NCI-H774 (cell line): ENCODE results near the gene TMEM98.
A peak's percentile ranks its signal among the peaks of the same experiment; 100 is the strongest.
"Not testable (repeated sequence)": the region's sequence is repeated elsewhere in the genome, so short reads cannot be mapped to it uniquely, and the experiment has no call there.

Experiments used
- DNase-seq: peaks from one replicate; lab custom pipeline; 2025; lab: John Stamatoyannopoulos, UW

Gene TMEM98

DNA sequence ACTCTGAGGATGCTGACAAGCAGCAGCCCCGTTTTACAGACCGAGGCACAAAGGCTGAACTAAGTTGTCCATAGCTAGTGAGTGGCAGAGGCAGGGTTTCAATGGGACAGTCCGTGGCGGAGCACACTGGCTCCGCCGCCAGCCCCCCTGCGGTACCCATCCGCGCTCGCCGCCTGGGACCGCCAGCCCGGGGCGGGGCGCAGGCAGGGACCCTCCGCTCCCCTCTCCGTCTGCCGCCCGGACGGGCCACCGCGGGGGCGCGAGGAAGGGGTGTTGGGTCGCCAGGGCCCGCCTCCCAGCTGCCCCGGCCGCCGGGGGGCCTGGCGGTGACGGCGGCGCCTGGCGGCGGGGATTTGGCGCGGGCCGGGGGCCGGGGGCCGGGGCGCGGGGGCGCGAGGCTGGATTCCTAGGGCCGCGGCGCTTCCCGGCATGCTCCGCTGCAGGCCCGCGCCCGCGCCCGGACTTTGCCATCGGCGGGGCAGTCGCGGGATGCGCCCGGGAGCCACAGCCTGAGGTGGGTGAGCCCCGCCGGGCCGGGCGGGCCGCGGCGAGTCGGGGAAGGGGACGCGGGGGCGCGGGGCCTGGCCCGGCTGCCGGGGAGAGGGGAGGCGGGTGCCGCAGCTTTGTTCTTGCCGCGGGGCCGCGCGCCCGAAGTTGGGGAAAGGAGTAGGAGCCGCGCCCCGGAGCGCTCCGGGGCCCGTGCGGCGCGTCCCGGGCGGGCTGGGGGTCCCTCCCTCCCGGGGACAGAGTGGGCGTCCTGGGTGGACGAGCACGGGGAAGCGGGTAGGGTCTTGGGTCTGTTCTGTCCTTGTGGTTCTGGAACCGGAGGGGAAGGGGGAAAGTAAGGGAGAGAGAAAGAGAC lies at the start of gene TMEM98:
TSS of gene TMEM98 (plus strand) at position 430 of the 862 bp plus-strand sequence. CDS start 3,376 bp downstream, outside the sequence.
- DNase-seq = no peak

DNA sequence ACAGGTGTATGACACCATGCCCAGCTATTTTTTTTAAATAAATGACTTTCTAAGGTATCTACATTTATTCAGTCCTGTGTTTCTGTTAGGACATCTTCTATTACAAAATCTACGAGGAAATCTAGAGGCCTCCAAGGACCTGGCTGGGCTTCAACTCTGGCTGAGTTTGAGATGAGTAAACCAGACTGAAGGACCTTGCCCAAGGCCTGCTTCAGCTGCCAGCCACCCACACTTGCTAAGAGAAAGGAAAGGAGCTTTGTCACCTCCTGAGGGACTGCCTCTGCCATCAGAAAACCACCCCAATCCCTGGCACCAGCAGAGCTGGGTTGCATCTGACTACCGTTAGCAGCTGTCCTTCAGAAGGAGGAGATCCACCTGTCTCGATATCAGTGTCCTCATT lies 49.7 kb upstream of the TMEM98 start:
- DNase-seq = no peak

- no peak for DNase-seq
These were observed 48.8 kb upstream of the TMEM98 start for GRCh38 chr17:32879134-32879533.

DNA sequence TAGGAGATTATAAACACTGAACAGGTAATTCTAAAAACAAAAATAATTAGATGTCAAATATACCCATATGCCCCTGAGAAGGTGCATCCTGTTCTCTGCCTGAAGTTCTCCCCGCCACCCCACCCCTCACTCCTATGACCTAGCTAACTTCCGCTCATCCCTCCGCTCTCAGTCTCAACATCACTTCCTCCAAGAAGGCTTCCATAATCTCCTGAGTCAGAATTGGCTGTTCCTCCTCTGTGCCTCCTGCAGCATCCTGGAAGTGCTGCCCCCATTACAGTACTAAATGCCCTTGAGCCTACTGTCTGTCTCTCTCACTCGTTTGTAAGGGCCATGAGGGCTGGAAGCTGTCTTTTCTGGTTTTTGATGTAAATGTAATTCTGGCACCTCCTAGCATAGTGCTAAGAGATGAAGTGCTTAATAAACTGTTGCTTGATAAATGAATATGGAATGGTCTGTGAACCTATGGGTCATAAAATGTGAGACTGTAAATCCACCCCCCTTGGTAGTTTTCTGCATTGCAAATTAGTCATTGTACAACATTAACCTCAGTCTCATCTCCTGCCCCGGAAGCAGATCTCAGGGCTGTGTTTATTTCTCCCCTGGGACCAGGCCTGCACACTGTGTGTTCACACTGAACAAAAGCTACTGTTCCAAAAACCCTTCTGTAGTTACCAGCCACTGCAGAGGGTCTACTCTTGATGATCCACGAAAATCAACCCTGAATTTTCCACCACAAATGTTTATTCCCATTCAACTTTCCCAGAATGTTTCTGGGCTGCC lies 47.1 kb upstream of the TMEM98 start:
- DNase-seq = no peak

GRCh38 chr17:32882029-32882428 lies 45.9 kb upstream of the TMEM98 start:
- DNase-seq = no peak

- DNase-seq = no peak
These were observed 45.2 kb upstream of the TMEM98 start for GRCh38 chr17:32882734-32883133.

GRCh38 chr17:32886951-32887350 lies 41.0 kb upstream of the TMEM98 start:
- not testable (repeated sequence) for DNase-seq

GRCh38 chr17:32887410-32887809 lies 40.5 kb upstream of the TMEM98 start:
- not testable (repeated sequence) for DNase-seq

DNA sequence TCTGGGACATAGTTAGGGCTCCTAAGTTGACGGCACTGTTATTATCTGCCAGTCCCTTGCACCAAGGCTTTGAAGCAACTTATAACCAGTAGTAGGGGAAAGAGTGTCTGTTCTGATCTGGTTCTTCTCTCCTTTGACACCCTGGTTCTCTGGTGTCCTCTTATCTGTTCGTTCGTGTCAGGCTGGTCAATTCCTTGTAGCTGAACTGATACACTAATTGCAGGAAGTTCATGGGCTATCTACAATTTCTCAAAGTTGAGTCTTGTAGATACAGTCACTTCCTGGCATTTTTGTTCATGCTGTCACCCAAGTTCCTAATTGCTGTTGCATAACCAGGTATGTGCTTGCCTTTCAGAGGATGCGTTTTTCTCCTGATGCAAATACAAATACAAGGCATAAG lies 33.7 kb upstream of the TMEM98 start:
- DNase-seq = no peak

- DNase-seq = no peak
These were observed 31.2 kb upstream of the TMEM98 start for GRCh38 chr17:32896647-32897258.

GRCh38 chr17:32899236-32900013 lies 28.5 kb upstream of the TMEM98 start:
- DNase-seq = no peak

DNA sequence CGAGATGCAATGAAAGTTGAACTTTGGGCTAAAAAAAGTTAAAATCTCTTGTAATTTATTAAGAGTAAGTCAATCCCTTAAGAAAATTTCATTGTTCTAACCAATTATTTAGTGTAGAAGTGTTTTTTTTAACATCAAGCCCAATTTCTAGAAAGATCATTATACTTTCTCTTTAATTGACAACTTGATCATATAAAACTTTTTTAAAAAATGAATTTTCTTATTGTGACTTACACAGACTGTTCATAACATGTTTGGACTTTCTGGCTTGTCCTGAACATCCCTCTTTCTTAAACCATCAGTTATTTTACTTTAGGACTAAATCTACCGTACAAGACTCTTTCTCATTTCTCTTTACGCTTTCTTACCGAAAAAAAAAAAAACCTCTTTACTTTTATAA lies 26.2 kb upstream of the TMEM98 start:
- DNase-seq = no peak

GRCh38 chr17:32903774-32904673 lies 23.9 kb upstream of the TMEM98 start:
- DNase-seq = no peak

DNA sequence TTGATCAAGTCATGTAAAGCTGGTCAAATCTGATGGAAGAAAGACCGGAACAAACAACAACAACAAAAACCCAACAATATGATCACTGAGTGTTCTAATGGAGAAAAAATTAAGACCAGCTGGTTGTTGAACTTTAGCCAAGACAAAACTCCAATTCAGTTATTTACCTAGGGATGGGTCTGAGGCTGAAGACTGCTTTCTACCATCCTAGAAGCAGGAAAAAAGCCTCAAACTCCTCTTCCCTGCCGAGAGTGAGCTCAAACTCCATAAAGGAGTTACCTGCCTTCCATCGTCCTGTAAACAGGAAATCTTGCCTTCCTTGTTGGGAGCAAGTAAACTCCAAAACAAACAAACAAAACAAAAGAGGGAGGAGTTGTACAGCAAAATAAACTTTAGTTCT lies 23.1 kb upstream of the TMEM98 start:
- no peak for DNase-seq

- no peak for DNase-seq
These were observed 20.4 kb upstream of the TMEM98 start for GRCh38 chr17:32907583-32907982.

GRCh38 chr17:32909787-32910369 lies 18.1 kb upstream of the TMEM98 start:
- DNase-seq = peak; percentile 64

- no peak for DNase-seq
These were observed 17.2 kb upstream of the TMEM98 start for GRCh38 chr17:32910769-32911168.

- peak; percentile 49 for DNase-seq
These were observed 15.6 kb upstream of the TMEM98 start for GRCh38 chr17:32912218-32912897.

- no peak for DNase-seq
These were observed 14.4 kb upstream of the TMEM98 start for GRCh38 chr17:32913593-32913992.

DNA sequence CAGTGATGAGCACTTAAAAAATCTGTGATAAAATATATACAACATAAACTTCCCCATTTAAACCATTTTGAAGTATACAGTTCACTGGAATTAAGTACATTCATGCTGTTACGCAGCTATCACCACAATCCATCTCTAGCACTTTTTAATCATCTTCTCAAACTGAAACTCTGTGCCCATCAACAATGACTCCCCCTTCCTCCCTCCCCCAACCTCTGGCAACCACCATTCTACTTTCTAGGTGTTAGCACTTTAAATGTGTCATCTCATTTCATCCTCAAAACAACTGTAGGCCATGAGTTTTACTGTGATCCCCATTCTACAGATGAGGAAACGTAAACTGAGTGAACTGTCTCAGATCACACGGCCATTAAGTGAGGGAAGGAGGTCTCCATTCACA lies 13.8 kb upstream of the TMEM98 start:
- no peak for DNase-seq
